ENCODE measurements around the gene SHOC1.
"Not testable (repeated sequence)": the region's sequence is repeated elsewhere in the genome, so short reads cannot be mapped to it uniquely, and the experiment has no call there.

Gene SHOC1

GRCh38 chr9:111804636-111805035 is 9.9 kb upstream of the SHOC1 start:
- DNase-seq = no peak

DNA sequence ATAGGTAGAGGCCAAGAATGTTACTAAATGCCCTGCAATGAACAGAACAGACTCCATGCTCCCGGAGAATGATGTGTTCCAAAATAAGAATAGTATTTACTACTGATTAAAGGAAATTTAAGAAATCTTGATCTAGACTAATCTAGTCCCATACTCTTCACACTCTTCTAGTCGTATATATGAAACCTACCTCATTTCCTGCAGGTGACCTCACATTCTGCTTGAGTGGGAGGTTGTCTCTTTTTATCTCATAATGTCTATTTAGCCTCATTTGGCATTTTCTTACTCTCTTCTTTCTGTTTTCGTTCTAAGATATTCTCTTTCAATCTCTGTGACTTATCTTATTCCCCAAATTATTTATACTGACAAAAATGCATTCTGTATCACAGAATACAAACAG is 9.2 kb upstream of the SHOC1 start:
- DNase-seq = no peak

DNA sequence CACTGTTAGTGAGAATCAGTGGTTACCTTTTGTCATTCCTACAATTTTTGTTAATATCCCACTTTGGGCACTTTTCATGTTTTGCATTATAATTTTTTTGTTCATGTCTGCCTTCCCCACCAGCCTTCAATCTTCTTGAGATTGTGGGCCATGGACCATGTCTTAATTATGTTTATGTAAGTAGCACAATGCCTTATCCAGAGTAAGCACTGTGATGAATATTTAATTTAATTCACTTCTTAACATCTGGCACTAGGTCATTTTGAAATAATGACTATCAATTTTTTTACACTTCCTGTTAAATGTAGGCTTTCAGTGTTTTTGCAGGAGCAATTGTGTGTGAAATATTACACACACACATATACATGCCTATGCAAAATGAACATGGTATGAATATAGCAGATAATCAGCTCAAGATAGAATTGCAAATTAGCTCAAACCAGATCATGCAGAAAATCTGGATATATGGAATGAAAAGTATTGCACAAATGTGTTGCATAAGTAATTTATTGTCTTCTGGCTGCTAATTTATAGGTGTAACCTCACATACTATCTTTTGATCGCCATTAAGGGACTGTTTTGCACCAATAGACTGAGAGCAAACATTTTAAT is 5.3 kb upstream of the SHOC1 start:
- DNase-seq = no peak

DNA sequence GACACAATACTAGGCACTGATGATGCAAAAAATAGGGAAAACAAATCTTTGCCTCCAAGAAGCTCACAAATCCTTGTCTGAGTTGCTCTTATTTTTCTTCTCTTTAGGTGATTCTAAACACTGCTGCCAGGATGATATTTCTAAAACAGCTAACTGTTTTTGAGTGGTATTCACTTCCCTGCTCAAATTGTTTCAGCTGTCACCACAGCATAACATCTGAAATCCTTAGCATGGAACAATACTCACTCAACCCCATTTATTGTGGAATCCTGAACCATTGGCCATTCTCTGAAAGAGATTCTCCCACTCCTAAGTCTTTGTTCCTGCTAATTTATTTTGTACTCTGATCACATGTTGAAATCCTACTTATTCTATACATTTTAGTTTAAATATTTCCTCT is 4.8 kb upstream of the SHOC1 start:
- no peak for DNase-seq

DNA sequence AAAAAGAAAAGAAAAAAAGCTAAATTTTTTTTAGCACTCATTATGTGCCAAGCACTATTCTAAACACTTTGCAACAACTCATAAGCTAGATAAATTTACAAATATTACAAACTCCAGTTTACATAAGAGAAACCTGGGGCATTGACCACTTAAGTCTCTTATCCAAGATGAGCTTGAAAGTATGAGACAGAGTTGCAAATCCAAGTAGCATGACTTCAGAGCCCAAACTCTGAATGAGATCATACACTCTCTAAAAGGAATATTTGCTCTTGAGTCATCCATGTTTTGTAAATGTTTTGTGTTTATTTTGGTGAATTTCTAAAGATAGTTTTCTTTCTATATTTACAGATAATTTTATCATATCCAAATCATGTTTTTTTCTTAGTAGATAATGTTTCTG is 4.0 kb upstream of the SHOC1 start:
- no peak for DNase-seq

DNA sequence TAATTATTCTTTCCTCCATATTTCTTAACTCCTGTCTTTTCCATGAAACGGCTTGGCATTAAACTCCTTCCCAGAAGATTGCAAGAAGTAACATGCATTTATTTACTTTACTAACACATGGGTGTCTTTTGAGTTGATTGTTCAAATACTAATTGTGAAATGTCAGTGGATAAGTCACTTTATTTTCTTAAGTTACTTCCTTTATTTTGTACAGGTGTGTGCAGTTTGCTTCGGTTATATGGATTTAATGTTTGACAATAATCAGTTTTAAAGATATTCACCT is 761 bp upstream of the SHOC1 start:
- DNase-seq = no peak

DNA sequence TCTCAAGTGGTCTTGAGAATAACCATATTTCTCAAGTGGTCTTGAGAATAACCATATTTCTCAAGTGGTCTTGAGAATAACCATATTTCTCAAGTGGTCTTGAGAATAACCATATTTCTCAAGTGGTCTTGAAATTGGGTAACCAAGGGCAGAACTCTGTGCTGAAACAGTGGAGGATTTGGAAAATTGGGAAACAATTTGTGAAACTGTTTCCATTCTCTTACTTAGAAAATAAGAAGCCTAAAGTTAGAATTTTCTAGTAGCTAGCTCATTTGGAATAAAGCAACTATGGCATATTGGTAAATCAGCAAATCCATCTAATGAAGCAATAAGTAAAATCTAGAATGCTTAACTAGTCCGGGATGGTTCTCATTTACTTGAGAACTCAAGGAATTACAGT is 2.9 kb downstream of the SHOC1 start:
- DNase-seq = not testable (repeated sequence)

DNA sequence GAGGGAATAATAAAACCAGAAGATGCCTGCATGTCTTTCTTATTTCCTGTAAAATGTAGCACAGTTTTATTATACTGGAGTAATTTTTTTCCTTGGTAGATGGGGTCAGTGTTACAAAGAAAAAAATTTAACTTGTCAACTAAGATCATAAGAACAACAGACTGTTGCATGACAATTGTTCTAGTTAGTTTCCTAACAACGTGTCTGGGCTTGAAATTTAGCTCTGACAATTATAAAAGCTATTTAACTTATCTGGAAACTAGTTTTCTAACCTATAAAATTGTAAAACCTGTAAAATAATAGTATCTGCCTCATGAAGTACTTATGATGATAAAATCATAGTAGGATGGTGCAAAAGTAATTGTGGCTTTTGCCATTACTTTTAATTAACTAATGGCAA is 4.9 kb downstream of the SHOC1 start:
- DNase-seq = no peak

- no peak for DNase-seq
Measured at GRCh38 chr9:111783857-111784256, 10.9 kb downstream of the SHOC1 start.

GRCh38 chr9:111783424-111783823 is 11.3 kb downstream of the SHOC1 start:
- DNase-seq = no peak

GRCh38 chr9:111766066-111766465 is 28.7 kb downstream of the SHOC1 start:
- no peak for DNase-seq

DNA sequence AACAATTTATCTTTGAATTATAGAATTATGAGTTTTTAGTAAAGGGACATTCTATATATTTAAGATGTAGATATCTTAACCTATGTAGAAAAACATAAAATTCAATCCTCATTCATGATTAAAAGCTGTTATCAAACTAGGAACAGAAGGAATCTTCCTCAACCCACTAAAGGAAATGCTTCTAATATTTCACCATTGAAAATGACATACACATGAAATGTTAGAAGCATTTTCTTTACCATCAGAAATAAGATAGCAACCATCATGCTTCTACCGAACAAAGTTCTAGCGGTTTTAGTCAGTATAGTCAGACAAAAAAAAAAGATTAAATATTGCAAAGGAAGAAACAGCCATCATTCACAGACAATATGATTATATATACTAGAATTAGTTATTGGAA is 32.2 kb downstream of the SHOC1 start:
- no peak for DNase-seq

GRCh38 chr9:111759762-111760639 is 34.7 kb downstream of the SHOC1 start:
- DNase-seq = peak; percentile 18

DNA sequence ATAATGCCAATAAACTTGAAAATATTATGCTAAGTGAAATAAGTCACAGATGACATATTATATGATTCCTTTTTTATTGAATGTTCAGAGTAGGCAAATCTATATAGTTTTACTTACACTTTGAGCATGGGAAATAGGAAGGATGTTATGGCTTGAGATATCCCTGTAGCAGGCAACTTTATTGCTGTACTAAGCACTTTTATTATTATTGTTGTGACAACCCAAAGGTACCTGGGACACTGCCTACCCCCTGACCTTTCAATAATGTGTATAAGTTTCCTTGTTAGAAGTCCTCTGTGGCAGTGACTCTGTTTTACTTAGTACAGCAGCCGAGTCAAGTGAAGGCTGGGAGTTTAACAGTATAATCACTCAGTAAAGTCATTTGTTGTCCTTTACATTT is 39.9 kb downstream of the SHOC1 start:
- DNase-seq = no peak

DNA sequence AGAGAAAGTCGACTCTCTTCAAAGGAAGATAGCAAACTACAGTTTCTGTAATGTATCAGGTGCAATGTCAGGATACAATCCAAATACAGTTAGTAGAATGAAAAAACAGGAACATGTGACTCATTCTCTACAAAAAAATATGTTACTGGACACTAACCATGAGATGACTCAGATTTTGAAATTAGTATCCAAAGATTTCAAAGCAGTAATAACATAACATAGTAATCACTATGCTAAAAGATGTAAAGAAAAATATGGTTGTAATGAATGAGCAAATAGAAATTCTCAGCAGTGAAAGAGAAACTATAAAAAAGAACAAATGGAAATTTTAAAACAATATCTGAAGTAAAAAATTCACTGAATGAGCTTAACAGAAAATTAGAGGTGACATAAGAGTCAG is 42.3 kb downstream of the SHOC1 start:
- no peak for DNase-seq

Data from T-helper 9 cell (primary cell).